WERI-Rb-1 (cell line): Measurements from ENCODE around the gene PTPRD.

ENCODE experiments used
- DNase-seq: peaks from one replicate; pipeline ENCODE4 v3.0.0-alpha.2; 2020
- H3K27ac ChIP-seq: fragments of 250-450 bp; sonication (Bioruptor Pico); 2 replicates; pipeline ENCODE4 v1.5.1; 2020; ENCODE audit warnings: mild to moderate bottlenecking, moderate library complexity
- H3K27me3 ChIP-seq: fragments of 250-450 bp; sonication (Bioruptor Pico); 2 replicates; pipeline ENCODE4 v1.5.1; 2021; ENCODE audit warnings: mild to moderate bottlenecking, low read depth, moderate library complexity; ENCODE audit not compliant: insufficient read depth, severe bottlenecking
- H3K36me3 ChIP-seq: fragments of 250-450 bp; sonication (Bioruptor Pico); 2 replicates; pipeline ENCODE4 v1.5.1; 2020; ENCODE audit warnings: mild to moderate bottlenecking, moderate library complexity
- H3K4me3 ChIP-seq: 2 replicates; pipeline ENCODE4 v1.5.1; 2011; ENCODE audit warnings: low read depth, mild to moderate bottlenecking, control low read depth, low read length
- H3K9me3 ChIP-seq: fragments of 250-450 bp; sonication (Bioruptor Pico); 2 replicates; pipeline ENCODE4 v1.5.1; 2021; ENCODE audit warnings: mild to moderate bottlenecking, moderate library complexity; ENCODE audit not compliant: severe bottlenecking
- TF ChIP-seq, protein P1 (sequence below): IDR thresholded peaks from 2 replicates; pipeline ENCODE4 v1.5.1; 2011; ENCODE audit warnings: low read depth, mild to moderate bottlenecking, control low read depth, inconsistent platforms, low read length

PTPRD gene

DNA sequence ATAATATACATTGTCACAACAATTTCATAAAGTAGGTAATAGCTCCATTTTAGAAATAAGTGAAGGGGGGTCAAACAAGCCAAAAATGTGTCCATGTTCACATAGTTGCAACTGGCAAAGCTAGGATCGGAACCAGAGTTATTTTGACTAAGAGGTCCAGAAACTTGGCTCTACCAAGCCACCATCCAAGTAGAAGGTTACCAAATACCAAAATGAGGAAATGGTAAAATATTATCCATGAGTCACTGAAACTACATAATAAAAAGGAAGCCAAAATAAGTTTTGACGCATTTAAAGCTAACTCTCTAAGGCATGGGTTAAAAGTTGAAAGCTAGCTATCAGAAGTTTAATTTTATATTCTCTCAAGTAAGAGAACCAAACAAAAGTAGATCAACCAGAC is 1926.3 kb downstream of the PTPRD start:
- H3K36me3 ChIP-seq, result no peaks in the 10 kb centered on the region

DNA sequence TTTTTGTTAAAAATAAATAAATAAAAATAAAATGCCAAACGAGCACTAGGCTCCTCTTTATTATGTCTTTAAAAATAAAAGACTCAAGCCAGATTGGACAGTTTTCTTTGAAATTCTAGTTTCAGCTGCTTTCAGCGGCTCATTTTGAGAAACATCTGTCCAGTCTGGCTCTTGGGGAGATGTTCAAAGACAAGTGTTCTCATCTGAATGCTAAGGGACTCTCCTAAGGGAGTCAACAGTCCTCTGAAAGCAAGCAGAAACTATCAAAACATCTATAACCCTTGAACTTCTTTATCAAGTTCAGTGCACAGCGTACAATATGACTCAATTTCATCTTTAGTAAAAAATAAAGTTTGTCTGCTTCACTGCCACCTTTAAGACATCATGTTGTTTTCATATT is 1927.0 kb downstream of the PTPRD start:
- no peak for DNase-seq
- TF ChIP-seq, protein P1, sequence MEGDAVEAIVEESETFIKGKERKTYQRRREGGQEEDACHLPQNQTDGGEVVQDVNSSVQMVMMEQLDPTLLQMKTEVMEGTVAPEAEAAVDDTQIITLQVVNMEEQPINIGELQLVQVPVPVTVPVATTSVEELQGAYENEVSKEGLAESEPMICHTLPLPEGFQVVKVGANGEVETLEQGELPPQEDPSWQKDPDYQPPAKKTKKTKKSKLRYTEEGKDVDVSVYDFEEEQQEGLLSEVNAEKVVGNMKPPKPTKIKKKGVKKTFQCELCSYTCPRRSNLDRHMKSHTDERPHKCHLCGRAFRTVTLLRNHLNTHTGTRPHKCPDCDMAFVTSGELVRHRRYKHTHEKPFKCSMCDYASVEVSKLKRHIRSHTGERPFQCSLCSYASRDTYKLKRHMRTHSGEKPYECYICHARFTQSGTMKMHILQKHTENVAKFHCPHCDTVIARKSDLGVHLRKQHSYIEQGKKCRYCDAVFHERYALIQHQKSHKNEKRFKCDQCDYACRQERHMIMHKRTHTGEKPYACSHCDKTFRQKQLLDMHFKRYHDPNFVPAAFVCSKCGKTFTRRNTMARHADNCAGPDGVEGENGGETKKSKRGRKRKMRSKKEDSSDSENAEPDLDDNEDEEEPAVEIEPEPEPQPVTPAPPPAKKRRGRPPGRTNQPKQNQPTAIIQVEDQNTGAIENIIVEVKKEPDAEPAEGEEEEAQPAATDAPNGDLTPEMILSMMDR, result no peak
- H3K4me3 ChIP-seq, result no peak overlapping the region
- H3K27me3 ChIP-seq, result no peaks in the 10 kb centered on the region
- H3K27ac ChIP-seq, result no peak overlapping the region
- H3K36me3 ChIP-seq, result no peaks in the 10 kb centered on the region
- H3K9me3 ChIP-seq, result no peaks in the 10 kb centered on the region

More for the DNA sequence above, 1926.3 kb downstream of the PTPRD start:
- H3K27me3 ChIP-seq, result no peaks in the 10 kb centered on the region
- H3K9me3 ChIP-seq, result no peaks in the 10 kb centered on the region
- H3K4me3 ChIP-seq, result no peak overlapping the region
- no peak overlapping the region for H3K27ac ChIP-seq
- no peak for DNase-seq
- TF ChIP-seq, protein P1, result no peak

DNA sequence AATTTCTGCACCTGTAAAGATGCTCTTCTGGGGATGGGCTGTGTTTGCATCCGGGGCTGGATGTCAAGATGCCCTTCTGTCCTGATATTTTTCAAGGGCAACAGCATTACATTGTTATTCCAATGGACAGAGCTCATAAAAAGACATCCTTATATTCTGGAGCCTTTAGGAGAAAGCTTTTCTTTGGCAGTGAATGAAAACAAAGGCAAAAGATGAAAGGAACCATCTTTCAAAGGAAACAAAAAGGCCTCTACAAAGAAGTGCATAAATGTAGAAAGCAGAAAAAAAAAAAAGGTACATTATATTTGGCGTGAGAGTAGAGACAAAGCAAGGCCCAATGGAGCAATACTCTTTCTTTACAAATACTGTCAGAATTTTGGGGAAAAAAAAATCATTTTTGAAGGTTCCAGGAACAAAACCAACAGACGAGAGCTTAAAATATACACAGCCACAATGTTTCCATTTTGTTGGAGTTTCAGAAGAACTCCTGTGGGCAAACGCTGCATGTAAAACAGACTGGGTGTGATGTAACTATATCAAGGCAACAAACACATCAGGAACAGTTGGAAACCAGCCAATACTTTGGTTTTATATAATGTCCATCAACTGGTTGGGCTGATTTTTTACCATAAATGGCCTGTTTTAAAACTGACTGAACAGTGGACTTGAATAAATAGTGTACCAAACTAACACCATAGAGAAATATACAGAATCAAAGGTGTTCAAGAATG is 1927.7 kb downstream of the PTPRD start:
- no peaks in the 10 kb centered on the region for H3K9me3 ChIP-seq
- no peak for DNase-seq
- no peaks in the 10 kb centered on the region for H3K36me3 ChIP-seq
- H3K4me3 ChIP-seq, result no peak overlapping the region
- H3K27ac ChIP-seq, result no peak overlapping the region
- H3K27me3 ChIP-seq, result no peaks in the 10 kb centered on the region
- TF ChIP-seq, protein P1, result no peak

DNA sequence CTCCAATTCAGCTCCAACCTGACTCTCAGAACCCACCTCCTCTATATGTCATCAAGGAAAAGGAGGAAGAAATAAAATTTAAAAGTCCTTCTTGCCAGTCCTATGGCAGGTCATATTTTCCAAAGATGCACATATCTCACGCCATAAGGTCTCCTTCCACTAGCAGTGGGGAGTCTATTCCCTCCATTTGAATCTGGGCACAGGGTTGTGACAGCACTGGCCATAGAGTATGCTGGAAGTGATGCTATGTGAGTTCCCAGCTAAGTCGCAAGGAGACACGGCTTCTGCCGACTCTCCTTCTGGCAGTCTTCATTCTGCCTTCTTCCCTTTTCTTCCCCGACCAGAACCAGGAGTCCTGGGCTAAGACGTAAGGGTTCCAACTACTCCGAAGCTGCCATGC is 1929.3 kb downstream of the PTPRD start:
- no peak overlapping the region for H3K4me3 ChIP-seq
- H3K36me3 ChIP-seq, result no peaks in the 10 kb centered on the region
- DNase-seq, result no peak
- no peaks in the 10 kb centered on the region for H3K9me3 ChIP-seq
- no peak overlapping the region for H3K27ac ChIP-seq
- H3K27me3 ChIP-seq, result no peaks in the 10 kb centered on the region
- TF ChIP-seq, protein P1, result no peak

DNA sequence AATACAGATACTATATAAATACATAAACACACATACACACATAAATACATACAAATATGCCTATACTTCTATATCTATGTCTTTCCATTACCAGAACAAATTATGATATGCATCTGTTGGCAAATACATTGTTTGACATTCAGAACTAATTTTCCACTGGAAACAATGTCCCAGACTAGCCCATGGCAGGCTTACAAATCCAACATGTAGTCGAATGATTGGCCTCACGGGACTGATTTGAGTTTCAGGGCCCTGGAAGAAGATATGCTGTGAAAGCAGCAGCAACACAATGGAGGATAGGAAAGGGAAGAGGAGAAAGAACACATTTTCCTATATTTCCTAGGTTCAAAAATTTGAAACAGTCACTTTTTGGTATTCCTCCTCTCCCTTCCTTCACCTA is 1932.1 kb downstream of the PTPRD start:
- no peaks in the 10 kb centered on the region for H3K36me3 ChIP-seq
- no peaks in the 10 kb centered on the region for H3K9me3 ChIP-seq
- DNase-seq, result no peak

More for the DNA sequence above, 1932.1 kb downstream of the PTPRD start:
- Histone ChIP-seq H3K27me3 (no peaks in the 10 kb centered on the region), H3K4me3 (no peak overlapping the region), H3K27ac (no peak overlapping the region)
- TF ChIP-seq, protein P1, result no peak
